SK-N-DZ (cell line): ENCODE results near the gene PCYT1A.
"Not testable (repeated sequence)": the region's sequence is repeated elsewhere in the genome, so short reads cannot be mapped to it uniquely, and the experiment has no call there.

ENCODE experiments used
- DNase-seq: peaks from one replicate; pipeline ENCODE4 v3.0.0-alpha.2; 2015; ENCODE audit warnings: low spot score

The PCYT1A gene

DNA sequence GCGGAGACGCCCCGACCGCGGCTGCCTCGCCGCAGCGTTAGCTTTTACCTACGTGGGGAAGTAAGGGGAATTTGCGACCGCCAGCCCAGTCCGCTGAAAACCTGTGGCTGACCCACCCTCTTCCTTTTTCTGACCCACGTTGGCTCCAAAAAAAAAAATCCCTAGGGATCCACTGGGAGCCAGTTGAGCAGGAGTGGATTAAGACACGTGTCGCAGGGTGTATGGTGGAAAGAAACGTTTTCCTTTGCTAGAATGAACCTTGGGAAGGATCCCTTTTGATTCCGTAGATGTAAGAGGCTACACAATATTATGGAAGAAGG lies 575 bp upstream of the PCYT1A start:
- no peak for DNase-seq

DNA sequence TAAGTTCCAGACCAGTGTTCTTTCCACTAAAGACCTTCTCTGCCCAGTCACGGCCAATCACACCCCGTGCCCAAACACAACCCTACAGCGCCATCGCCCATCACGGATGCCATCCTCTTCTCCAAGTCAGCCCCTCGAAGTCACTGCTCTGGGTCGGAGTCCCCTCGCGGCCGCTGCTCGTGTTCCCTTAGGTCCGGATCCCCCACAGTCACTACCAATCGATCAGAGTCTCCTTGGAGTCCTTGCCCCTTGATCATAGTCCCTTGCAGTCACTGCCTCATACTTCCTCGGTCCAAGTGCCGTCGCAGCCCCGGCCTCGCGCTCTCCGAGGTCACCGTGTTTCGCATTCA lies 461 bp downstream of the PCYT1A start:
- no peak for DNase-seq

DNA sequence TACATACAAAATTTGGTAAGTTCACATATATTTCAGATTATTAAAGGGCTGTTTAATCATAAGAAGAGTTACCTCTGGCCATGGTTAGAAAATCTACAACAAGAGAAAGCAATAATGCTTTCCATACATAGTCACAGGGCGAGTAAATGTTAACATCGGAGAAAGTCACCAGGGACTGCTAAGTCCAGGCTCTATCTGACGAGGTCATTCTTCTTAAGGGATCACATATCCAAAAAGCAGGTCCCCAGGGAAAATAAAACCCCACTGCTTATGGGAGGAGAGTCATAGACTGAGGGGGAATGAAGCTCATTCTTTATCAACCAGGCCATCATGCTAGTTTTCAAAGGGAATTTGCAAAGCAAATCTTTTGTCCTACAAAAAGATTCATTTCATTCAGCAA lies 3.1 kb downstream of the PCYT1A start:
- no peak for DNase-seq

DNA sequence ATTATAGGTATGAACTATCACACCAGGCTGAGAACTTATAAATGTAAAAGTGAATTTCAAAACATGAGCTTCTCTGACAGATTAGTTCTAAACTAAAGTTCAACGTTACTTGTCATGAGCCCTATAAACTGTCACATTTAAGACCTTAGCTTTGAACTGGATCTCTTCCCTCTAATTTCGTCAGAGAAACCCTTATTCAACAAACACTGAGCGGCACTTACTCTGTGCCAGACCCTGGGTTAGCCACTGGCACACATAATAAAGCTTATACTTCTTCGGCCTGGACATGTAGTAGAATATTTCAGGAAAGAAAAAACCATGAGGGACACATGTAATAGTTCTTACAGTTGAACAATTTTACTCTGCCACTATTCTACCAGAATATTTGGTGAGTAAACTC lies 5.6 kb downstream of the PCYT1A start:
- no peak for DNase-seq

DNA sequence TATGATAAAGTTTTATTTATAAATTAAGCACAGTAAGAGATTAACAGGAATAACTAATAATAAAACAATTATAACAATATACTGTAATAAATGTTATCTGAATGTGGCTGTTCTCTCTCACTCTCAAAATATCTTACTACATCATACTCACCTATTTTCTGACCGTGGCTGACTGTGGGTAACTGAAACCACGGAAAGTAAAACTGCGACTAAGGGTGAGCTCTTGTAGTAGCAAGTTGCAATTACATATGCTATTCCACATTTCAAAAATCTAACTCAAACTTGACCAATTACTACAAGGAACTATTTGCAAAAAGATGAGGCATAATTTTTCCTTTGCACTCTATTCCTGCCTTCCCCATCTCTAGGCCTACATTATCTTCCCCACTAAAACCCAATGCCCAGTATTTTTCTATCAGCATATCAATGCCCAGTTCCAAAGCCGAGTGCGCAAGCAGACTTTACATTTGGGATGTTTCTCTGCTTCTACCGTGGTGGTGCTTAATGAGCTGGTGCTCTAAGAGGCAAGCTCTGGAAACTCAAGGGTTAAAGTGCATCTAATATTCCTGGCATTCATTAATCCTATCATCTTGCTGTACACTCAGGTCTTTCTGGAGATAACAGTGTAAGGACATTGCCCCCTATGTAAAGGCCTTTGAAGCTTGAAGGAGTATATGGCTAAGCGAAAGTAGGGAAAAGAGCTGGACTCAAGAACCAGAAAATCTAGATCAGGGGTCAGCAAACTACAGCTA lies 6.7 kb downstream of the PCYT1A start:
- DNase-seq, result no peak

DNA sequence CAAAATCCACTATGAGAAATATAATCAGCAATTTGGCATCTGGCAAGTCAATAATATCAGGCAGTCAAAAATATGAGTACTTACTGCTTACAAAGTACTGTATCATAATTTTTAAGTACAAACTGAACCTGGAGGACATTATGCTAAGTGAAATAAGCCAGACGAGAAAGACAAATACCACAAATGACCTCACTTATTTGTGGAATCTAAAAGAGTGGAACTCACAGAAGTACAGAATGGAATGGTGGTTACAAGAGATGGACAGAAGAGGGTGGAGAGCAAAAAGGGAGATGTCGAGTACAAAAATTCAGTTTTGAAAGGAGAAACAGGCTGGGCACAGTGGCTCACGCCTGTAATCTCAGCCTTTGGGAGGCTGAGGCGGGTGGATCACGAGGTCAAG lies 12.4 kb downstream of the PCYT1A start:
- DNase-seq, result no peak

DNA sequence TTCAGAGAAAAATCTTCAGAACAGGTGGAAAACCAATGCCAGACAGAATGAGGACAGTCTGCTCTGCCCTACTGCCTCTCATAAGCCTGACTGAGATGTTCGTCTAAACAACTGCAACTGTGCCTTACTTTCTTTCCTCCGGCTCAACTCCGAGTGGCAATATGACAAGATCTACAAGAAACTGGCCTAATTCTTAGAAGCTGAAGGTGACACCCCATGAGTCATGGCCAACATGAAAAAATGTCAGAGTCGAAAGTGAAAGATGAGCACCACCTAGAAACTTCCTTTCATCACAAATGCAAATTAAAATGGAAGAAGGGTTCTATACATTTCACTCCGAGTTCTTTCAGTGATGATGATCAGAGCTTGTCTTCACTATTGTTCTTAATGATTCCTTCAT lies 12.9 kb downstream of the PCYT1A start:
- DNase-seq, result no peak

DNA sequence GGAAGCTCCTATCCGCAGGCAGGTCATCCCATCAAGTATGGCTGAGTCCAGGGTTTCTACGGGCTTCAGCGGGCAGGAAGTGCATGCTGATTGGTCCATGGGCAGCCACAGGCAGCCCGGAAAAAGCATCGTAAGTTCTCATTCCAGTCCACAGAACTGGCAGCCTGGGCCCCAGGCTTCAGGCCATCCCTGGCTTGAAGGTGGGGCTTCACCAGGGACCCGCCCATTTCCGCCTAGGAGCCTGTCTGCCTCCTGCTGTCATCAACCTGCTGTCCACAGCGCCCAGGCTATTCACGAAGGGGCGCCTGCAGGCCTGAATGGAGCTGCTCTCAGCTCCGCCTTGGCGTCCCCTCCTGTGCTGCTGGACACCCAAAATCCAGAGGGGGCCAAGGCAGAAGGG lies 13.9 kb downstream of the PCYT1A start:
- DNase-seq, result no peak

DNA sequence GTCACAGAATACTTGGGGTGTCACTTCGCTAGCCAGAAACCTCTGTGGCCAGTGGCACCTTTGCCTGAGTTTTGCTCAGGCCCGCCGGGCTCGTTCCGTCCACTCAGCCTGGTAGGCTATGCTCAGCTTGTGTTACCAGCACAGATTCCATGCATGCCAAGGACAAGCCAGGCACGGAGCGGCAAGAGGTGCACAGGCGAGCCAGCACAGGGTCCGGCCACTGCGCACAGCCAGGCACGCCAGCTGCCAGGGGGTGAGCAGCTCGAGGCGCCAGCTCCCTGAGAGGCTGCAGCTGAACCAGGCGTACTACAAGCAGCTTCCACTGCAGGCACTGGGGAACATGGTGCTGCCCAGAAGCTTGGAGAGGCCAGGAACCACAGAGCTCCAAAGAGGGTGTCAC lies 14.7 kb downstream of the PCYT1A start:
- DNase-seq, result no peak

DNA sequence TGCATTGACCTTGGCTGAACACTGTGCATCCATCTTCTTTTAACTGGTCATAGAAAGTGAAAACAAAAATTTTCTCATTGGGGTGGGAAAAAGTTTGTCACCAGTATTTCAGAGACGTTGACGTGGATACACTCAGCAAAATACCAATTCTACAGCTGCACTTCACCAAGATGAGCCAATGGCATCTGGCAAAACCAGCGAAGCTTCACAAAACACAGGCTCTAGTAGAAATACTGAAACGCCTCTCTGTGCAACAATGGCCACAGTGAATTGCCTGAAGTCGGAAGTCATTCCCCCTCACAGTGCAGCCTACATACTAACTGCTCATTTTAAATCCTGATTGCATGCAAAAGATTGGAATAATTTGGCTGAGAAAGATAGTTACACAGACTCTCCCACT lies 17.0 kb downstream of the PCYT1A start:
- DNase-seq, result no peak

DNA sequence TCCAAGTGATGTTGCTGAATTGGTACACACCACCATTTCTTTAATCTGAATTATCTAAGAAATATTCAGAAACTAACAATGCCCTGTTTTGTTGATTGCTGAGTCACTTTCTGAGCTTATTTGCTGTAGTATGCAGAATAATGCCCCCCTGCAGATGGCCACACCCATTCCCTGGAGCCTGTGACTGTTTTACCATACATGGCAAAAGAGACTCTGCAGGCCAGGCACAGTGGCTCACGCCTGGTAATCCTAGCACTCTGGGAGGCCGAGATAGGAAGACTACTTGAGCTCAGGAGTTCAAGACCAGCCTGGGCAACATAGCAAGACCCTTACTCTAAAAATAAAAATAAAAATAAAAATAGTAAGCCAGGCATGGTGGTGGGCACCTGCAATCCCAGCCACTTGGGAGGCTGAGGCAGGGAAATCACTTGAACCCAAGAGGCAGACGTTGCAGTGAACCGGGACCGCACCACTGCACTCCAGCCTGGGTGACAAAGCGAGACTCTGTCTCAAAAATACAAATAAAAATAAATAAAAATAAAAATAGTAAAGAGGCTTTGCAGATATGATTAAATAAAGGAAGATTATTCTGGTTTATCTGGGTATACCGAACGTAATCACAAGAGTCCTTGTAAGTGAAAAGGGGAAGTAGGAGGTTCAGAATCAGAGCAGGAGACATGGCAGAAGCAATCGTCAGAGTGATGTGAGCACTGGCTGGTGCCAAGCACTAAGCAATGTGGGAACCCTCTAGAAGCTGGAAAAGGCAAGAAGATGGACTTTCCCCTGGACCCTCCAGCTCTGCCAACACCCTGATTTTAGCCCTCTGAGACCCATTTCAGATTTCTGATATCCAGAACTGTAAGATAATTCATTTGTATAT lies 19.0 kb downstream of the PCYT1A start:
- DNase-seq, result no peak

DNA sequence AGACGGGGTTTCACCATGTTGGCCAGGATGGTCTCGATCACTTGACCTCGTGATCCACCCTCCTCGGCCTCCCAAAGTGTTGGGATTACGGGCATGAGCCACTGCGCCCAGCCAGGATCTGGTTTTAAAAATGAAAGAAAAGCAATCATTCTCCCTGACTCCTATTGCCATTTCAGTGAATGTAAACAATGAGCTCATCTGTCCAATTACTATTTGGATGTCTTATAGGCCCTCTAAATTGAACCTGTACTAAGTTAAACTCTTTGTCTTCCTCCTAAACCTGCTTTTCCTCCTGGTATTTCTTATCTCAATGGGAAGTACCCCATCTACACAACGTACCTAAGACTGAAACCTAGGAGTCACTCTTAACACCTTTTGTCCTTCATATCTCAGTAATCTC lies 23.7 kb downstream of the PCYT1A start:
- no peak for DNase-seq

DNA sequence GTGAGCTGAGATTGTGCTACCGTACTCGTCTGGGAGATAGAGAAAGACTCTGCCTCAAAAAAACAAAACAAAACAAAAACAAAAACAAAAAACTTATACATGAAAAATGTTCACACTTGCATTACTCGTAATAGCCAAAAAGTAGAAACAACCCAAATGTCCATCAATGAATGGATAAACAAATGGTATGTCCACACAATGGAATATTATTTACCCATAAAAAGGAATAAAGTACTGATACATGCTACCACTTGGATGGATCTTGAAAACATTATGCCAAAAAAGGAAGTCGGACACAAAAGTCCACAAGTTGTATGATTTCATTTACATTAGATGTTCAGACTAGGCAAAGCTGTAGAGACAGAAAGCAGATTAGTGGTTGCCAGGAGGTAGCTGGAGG lies 26.7 kb downstream of the PCYT1A start:
- no peak for DNase-seq

DNA sequence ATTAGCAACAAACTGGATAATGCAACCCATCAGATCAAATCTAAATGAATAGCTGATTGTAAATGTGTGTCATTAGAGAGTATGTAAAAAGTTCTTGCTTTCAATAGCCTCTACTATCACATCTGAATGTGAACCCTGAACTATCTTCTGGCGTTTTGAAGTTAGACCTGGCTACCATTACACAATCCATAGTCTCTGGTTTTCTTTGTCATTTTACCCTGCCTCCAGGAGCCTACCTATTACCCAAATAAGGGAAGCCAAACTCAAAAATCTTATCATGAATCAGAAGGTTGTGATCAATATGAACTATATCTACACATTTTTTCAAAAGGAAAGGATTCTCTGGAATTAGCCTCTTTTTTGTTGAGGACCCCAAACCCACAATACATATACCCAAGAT lies 31.8 kb downstream of the PCYT1A start:
- DNase-seq, result no peak

DNA sequence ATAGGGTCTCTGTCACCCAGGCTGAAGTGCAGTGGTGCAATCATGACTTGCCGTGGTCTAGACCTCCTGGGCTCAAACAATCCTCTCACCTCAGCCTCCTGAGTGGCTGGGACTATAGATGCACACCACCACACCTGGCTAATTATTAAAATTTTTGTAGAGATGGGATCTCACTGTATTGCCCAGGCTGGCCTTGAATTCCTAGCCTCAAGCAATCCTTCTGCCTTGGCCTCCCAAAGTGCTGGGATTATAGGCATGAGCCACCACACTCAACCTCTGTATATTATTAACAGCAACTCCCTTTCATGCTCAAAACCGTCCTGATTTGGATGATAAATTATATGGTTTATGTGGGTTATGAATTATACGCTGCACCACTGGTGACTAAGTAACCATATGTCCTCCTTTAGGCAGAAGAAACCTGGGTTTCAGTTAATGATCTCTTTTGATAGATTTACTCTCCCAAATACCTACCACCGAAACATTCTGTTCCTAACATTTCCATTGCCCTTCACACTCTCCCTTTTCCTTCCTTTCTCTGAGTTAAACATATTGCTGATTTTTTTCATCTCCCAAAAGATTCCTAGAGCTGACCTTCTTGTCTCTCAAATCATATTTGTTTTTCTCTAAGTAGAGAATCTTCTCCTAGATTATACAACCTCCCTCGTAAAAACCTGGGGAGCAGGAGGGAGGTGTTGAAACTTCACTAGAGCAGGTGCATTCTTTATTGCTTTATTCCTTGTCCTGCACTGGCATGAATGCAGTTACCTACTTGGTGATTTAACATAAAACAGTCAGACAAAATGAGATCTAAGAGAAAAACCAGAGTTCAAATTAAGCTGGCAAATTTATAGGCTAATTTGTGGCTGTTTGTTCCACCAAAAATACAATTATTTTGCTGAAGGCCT lies 32.9 kb downstream of the PCYT1A start:
- DNase-seq, result no peak

DNA sequence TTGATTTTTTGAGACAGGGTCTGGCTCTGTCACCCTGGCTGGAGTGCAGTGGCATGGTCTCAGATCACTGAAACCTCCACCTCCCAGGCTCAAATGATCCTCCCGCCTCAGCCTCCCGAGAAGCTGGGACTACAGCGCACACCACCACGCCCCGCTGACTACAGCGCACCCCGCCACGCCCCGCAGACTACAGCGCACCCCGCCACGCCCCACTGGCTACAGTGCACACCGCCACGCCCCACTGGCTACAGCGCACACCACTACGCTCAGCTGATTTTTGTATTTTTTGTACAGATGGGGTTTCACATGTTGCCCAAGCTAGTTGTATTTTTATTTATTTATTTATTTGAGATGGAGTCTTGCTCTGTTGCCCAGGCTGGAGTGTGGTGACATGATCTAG lies 35.6 kb downstream of the PCYT1A start:
- no peak for DNase-seq

DNA sequence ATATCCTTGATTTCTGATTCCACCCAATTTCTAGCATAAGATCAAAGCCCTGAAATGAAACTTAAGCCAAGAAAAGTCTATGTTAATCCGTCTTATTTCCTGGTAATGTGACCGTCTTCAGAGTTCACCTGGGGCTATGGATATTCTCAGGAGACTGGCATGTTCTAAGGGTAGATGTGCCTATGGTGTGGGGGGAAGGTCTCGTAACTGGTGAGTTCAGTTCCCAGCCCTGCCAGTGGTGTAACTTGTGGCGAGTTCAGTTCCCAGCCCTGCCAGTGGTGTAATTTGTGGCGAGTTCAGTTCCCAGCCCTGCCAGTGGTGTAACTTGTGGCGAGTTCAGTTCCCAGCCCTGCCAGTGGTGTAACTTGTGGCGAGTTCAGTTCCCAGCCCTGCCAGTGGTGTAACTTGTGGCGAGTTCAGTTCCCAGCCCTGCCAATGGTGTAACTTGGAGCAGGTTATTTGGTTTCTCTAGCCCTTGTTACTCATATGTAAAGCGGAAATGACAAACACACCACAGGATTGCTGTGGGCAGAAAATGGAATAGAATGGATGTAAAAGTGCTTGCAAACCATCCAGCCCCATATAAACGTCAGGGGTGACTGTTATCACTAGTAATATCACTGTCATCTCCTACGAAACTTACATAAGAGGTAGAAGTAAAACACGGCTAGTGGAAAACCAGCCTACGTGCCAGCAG lies 40.8 kb downstream of the PCYT1A start:
- DNase-seq, result no peak

DNA sequence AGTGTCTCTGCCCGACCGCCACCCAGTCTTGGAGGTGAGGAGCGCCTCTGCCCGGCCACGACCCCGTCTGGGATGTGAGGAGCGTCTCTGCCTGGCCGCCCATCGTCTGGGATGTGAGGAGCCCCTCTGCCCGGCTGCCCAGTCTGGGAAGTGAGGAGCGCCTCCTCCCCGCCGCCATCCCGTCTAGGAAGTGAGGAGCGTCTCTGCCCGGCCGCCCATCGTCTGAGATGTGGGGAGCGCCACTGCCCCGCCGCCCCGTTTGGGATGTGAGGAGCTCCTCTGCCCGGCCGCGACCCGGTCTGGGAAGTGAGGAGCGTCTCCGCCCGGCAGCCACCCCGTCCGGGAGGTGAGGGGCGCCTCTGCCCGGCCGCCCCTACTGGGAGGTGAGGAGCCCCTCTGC lies 43.4 kb downstream of the PCYT1A start:
- not testable (repeated sequence) for DNase-seq

DNA sequence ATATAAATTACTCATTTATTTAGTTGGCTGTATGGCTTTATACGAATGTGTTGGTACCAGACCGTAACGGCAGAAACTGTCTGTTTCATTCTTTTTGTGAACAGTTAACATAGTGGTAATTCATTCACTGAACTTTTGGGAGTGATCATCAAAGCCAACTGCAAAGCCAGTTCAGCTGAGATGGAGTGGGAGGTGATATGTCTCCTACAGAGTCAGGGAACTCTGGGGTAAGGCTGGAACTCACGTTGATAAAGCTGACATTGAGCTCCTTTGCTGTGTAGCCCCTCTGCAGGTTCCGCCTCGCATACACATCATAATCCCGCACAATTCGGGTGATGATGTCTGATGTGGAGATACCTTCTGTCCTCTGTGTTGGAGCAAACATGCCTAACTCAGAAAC lies 45.8 kb downstream of the PCYT1A start:
- no peak for DNase-seq

DNA sequence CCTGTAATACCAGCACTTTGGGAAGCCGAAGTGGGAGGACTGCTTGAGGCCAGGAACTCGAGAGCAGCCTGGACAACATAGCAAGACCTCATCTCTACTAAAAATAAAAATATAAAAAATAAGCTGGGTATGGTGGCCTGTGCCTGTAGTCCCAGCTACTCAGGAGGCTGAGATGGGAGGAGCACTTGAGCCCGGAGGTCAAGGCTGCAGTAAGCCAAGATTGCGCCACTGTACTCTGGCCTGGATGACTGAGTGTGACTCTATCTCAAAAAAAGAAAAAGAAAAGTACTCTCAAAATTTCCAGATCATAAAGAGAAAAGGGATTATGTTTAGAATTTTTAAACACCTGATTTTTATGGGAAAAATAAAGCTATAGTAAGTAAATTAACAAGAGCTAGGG lies 47.1 kb downstream of the PCYT1A start:
- no peak for DNase-seq

DNA sequence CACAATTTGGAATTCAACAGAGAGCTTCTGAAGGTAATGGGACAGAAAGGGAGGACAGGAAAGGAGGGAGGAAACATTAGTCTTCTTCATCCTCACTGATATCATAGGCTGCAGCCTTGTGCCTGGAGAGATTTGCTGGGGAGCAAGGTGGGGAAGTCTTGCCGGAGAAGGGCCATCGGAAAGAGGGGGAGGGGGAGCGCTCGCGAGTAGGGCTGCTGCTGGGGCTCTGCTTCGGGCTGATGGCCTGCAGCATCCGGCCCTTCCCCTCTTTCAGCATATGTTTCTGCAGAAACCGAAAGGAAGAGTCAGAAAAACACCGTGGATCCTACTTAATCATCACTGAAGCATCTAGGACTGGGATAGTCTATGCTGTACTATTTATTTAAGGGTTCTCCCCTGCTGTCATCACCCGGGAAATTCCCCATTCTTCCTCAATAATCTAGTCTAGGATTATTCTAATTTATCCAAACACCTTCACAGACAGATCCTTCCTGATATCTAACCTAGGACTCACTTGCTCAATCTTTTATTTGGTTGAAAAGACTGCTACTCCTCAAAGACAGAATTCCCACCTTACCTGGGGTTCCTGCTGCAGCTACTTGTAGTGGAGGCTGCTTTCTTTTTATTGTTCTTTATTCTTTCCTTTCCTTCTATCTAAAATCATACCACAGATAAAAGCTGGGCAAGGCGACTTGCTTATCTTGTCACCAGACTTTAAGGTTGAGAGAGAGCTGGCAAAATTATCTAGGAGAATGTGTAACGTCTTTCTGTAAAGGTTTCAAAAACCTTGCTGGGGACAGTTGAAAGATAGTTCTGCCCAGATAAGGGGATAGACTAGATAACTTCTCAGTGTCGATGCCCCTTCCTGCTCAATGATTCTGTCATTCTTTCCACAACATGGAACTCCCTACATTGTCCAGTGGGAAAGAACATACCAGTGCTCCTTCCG lies 48.6 kb downstream of the PCYT1A start:
- no peak for DNase-seq
